ENCODE data around the gene SOX8. TPM values are rescaled to one million over a fixed set of nuclear protein-coding genes. Genes with fewer than 3 reads are reported as not detected.

SOX8 gene
- total RNA-seq, 1 donor from 2014 or later = 0.75 TPM

GRCh38 chr16:1028524-1029258 is 47.1 kb downstream of the SOX8 start:
- Histone ChIP-seq H3F3A (ENCODE audit: low read depth) (no peaks in the 10 kb centered on the region), H2AFZ (replicated peaks) (no peak overlapping the region), H3K27ac (no peak overlapping the region), H3K4me1 (no peaks in the 10 kb centered on the region), H4K20me1 (ENCODE audit: low read depth) (no peaks in the 10 kb centered on the region), H3K79me2 (ENCODE audit: low read depth) (no peaks in the 10 kb centered on the region), H3K36me3 (no peaks in the 10 kb centered on the region), H3K9ac (no peak overlapping the region), H3K27me3 (no peaks in the 10 kb centered on the region), H3K4me3 (no peak overlapping the region), H3K4me2 (no peak overlapping the region), H3K9me3 (ENCODE audit: low read depth) (no peaks in the 10 kb centered on the region)
- no peaks in the 10 kb centered on the region for H3K36me3 Mint-ChIP-seq
- peak overlapping the region; percentile 66 for H3K27ac Mint-ChIP-seq
- H3K9me3 Mint-ChIP-seq = no peaks in the 10 kb centered on the region
- no peak for TF ChIP-seq CTCF (IDR thresholded peaks at IDR 0.05)
- no peak for TF ChIP-seq EZH2 (IDR thresholded peaks at IDR 0.05)
- TF ChIP-seq EZH2phosphoT487 (IDR thresholded peaks at IDR 0.05) = no peak
- no peak for DNase-seq (ENCODE audit: low spot score)
- no peak overlapping the region for H3K4me3 Mint-ChIP-seq
- H3K27me3 Mint-ChIP-seq (ENCODE audit: insufficient read depth, low read depth) = peaks cover 6% of the 10 kb centered on the region
- peaks cover 33% of the 10 kb centered on the region for H3K4me1 Mint-ChIP-seq

GRCh38 chr16:1029259-1029545 is 47.6 kb downstream of the SOX8 start:
- Mint-ChIP-seq H3K27me3 (ENCODE audit: insufficient read depth, low read depth) (peaks cover 4% of the 10 kb centered on the region), H3K27ac (peak overlapping the region; percentile 81), H3K4me3 (no peak overlapping the region), H3K4me1 (peaks cover 33% of the 10 kb centered on the region), H3K36me3 (no peaks in the 10 kb centered on the region), H3K9me3 (no peaks in the 10 kb centered on the region)
- no peak for TF ChIP-seq EZH2phosphoT487 (IDR thresholded peaks at IDR 0.05)
- TF ChIP-seq EZH2 (IDR thresholded peaks at IDR 0.05) = no peak
- TF ChIP-seq CTCF (IDR thresholded peaks at IDR 0.05) = no peak
- Histone ChIP-seq H3F3A (ENCODE audit: low read depth) (no peaks in the 10 kb centered on the region), H3K4me3 (no peak overlapping the region), H3K4me2 (no peak overlapping the region), H3K9me3 (ENCODE audit: low read depth) (no peaks in the 10 kb centered on the region), H3K36me3 (no peaks in the 10 kb centered on the region), H3K27ac (no peak overlapping the region), H3K27me3 (no peaks in the 10 kb centered on the region), H2AFZ (replicated peaks) (no peak overlapping the region), H4K20me1 (ENCODE audit: low read depth) (no peaks in the 10 kb centered on the region), H3K4me1 (no peaks in the 10 kb centered on the region), H3K79me2 (ENCODE audit: low read depth) (no peaks in the 10 kb centered on the region), H3K9ac (no peak overlapping the region)
- no peak for DNase-seq (ENCODE audit: low spot score)

GRCh38 chr16:1030473-1030901 is 48.9 kb downstream of the SOX8 start:
- Mint-ChIP-seq H3K27ac (no peak overlapping the region), H3K4me1 (peaks cover 31% of the 10 kb centered on the region), H3K9me3 (peaks cover 3% of the 10 kb centered on the region), H3K36me3 (no peaks in the 10 kb centered on the region), H3K27me3 (ENCODE audit: insufficient read depth, low read depth) (peaks cover 5% of the 10 kb centered on the region), H3K4me3 (no peak overlapping the region)
- Histone ChIP-seq H3K27ac (no peak overlapping the region), H4K20me1 (ENCODE audit: low read depth) (no peaks in the 10 kb centered on the region), H3K4me2 (no peak overlapping the region), H3K4me3 (no peak overlapping the region), H3K36me3 (no peaks in the 10 kb centered on the region), H3K9me3 (ENCODE audit: low read depth) (no peaks in the 10 kb centered on the region), H3K9ac (no peak overlapping the region), H3K27me3 (no peaks in the 10 kb centered on the region), H2AFZ (replicated peaks) (no peak overlapping the region), H3K4me1 (no peaks in the 10 kb centered on the region), H3K79me2 (ENCODE audit: low read depth) (no peaks in the 10 kb centered on the region), H3F3A (ENCODE audit: low read depth) (no peaks in the 10 kb centered on the region)
- no peak for TF ChIP-seq EZH2 (IDR thresholded peaks at IDR 0.05)
- DNase-seq (ENCODE audit: low spot score) = no peak

- DNase-seq (ENCODE audit: low spot score) = no peak
- H3K27ac Mint-ChIP-seq = no peak overlapping the region
- no peaks in the 10 kb centered on the region for H4K20me1 ChIP-seq (ENCODE audit: low read depth)
- H3K9me3 Mint-ChIP-seq = peaks cover 3% of the 10 kb centered on the region
- H3K27me3 Mint-ChIP-seq (ENCODE audit: insufficient read depth, low read depth) = peaks cover 4% of the 10 kb centered on the region
- no peak overlapping the region for H3K4me2 ChIP-seq
- TF ChIP-seq EZH2 (IDR thresholded peaks at IDR 0.05) (no peak), EZH2phosphoT487 (IDR thresholded peaks at IDR 0.05) (no peak), CTCF (IDR thresholded peaks at IDR 0.05) (no peak)
- H3K4me3 Mint-ChIP-seq = no peak overlapping the region
- H3K27ac ChIP-seq = no peak overlapping the region
- no peaks in the 10 kb centered on the region for H3K4me1 ChIP-seq
- H3K36me3 ChIP-seq = no peaks in the 10 kb centered on the region
- H3K27me3 ChIP-seq = no peaks in the 10 kb centered on the region
- no peak overlapping the region for H3K9ac ChIP-seq
- H3K9me3 ChIP-seq (ENCODE audit: low read depth) = no peaks in the 10 kb centered on the region
- no peak overlapping the region for H3K4me3 ChIP-seq
- H3K79me2 ChIP-seq (ENCODE audit: low read depth) = no peaks in the 10 kb centered on the region
- no peaks in the 10 kb centered on the region for H3K36me3 Mint-ChIP-seq
- peaks cover 20% of the 10 kb centered on the region for H3K4me1 Mint-ChIP-seq
- no peak overlapping the region for H2AFZ ChIP-seq (replicated peaks)
- H3F3A ChIP-seq (ENCODE audit: low read depth) = no peaks in the 10 kb centered on the region
Measured at GRCh38 chr16:1031666-1032065, 50.1 kb downstream of the SOX8 start.

Measured in neural progenitor cell (in vitro differentiated cells).